Measurements from ENCODE around the gene SPEM2.

Gene SPEM2

DNA sequence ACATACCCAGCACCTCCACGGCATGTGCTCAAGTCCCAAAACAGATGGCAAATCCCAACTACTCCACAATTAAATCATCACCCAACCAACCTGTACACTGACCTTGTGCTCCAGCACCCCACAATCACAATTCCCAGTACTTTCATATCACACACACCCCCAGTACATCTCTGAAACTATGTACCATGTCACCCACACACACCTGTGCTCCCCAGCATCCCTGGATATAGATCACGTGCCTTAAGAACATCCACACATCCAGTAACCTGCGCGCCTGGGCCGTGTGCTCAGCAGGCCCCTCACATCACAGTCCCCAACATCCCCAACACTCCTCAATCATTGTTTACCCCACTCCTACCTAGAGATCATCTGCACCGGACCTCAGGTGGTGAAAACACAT lies 15.7 kb upstream of the SPEM2 start:
- no peaks in the 10 kb centered on the region for H3K9me3 ChIP-seq (ENCODE audit: control insufficient read depth in 2 of 2, low read length in 2 of 2)
- no peak overlapping the region for H3K9ac ChIP-seq (ENCODE audit: low read depth in 1 of 2, low read length in 2 of 2)
- no peak overlapping the region for H3K4me3 ChIP-seq (ENCODE audit: low read length in 2 of 2)
- H3K4me1 ChIP-seq (ENCODE audit: control insufficient read depth in 2 of 2, insufficient read depth in 2 of 2, low read length in 2 of 2), result no peaks in the 10 kb centered on the region
- no peaks in the 10 kb centered on the region for H3K36me3 ChIP-seq (ENCODE audit: control insufficient read depth in 2 of 2, insufficient read depth in 2 of 2, low read length in 2 of 2)
- H3K27ac ChIP-seq (ENCODE audit: low read depth in 2 of 2, low read length in 2 of 2), result no peak overlapping the region
- H3K27me3 ChIP-seq (ENCODE audit: control insufficient read depth in 2 of 2, insufficient read depth in 2 of 2, low read length in 2 of 2), result peaks cover 0 to 12% of the 10 kb centered on the region in 2 donors

DNA sequence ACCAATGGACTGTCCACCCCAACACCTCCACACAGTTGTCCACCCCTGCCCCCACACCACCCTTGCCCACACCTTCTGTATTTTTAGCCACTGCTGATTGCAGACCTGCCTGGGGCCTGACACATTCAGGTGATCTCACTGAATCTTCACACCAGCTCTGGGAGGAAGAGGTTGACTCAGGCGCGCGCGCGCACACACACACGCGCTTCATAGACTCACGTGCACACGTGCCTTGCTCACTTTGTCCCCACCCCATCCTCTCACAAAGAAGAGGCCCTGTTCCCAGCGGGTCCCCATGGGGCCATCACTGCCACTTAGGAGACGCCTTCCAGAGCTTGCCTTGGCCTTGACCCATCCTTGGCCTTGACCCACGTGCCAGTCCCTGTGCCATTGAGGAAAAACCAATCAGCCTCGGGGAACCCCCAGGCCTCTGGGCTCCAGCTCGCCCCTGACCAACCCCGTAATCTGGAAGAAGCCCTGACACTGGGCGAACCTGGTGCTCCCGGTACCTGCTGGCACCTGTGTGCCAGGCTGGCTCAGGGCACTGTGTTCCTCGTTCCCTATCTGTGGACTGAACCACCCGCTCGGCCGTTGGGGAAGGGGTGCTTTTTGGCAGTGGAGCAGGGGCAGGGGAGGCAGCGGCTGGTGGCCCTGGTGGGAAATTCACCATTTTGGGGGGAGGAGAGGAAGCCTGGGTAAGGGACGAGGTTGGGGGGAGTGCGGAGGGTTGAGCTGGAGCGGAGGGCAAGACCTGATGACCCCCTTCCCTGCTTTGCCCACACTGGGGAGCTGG lies 14.6 kb upstream of the SPEM2 start:
- H3K27me3 ChIP-seq (ENCODE audit: control insufficient read depth in 2 of 2, insufficient read depth in 2 of 2, low read length in 2 of 2), result peaks cover 0 to 8% of the 10 kb centered on the region in 2 donors
- H3K4me1 ChIP-seq (ENCODE audit: control insufficient read depth in 2 of 2, insufficient read depth in 2 of 2, low read length in 2 of 2), result no peaks in the 10 kb centered on the region
- no peaks in the 10 kb centered on the region for H3K9me3 ChIP-seq (ENCODE audit: control insufficient read depth in 2 of 2, low read length in 2 of 2)
- no peak overlapping the region for H3K4me3 ChIP-seq (ENCODE audit: low read length in 2 of 2)
- no peak overlapping the region for H3K9ac ChIP-seq (ENCODE audit: low read depth in 1 of 2, low read length in 2 of 2)
- no peaks in the 10 kb centered on the region for H3K36me3 ChIP-seq (ENCODE audit: control insufficient read depth in 2 of 2, insufficient read depth in 2 of 2, low read length in 2 of 2)
- H3K27ac ChIP-seq (ENCODE audit: low read depth in 2 of 2, low read length in 2 of 2), result no peak overlapping the region

DNA sequence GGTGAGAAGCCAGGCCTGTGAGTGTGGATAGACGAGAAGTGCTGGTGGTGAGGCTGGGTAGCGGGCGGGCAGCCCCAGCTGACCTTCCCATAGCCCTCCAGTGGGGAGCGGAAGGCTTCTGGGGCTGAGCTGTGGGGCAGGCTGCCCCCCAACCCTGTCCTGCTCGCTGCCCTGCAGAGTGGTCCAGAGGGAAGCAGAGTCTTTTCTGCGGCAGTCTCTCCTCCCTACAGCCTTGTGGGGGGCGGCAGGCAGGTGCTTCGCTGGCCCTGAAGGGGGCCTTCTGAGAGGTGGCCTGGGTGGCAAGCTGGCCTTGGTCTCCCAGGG lies 14.0 kb upstream of the SPEM2 start:
- H3K36me3 ChIP-seq (ENCODE audit: control insufficient read depth in 2 of 2, insufficient read depth in 2 of 2, low read length in 2 of 2), result no peaks in the 10 kb centered on the region
- H3K9ac ChIP-seq (ENCODE audit: low read depth in 1 of 2, low read length in 2 of 2), result no peak overlapping the region
- no peak overlapping the region for H3K27ac ChIP-seq (ENCODE audit: low read depth in 2 of 2, low read length in 2 of 2)
- no peak overlapping the region for H3K4me3 ChIP-seq (ENCODE audit: low read length in 2 of 2)
- H3K27me3 ChIP-seq (ENCODE audit: control insufficient read depth in 2 of 2, insufficient read depth in 2 of 2, low read length in 2 of 2), result peaks cover 0 to 3% of the 10 kb centered on the region in 2 donors
- no peaks in the 10 kb centered on the region for H3K9me3 ChIP-seq (ENCODE audit: control insufficient read depth in 2 of 2, low read length in 2 of 2)
- H3K4me1 ChIP-seq (ENCODE audit: control insufficient read depth in 2 of 2, insufficient read depth in 2 of 2, low read length in 2 of 2), result no peaks in the 10 kb centered on the region

DNA sequence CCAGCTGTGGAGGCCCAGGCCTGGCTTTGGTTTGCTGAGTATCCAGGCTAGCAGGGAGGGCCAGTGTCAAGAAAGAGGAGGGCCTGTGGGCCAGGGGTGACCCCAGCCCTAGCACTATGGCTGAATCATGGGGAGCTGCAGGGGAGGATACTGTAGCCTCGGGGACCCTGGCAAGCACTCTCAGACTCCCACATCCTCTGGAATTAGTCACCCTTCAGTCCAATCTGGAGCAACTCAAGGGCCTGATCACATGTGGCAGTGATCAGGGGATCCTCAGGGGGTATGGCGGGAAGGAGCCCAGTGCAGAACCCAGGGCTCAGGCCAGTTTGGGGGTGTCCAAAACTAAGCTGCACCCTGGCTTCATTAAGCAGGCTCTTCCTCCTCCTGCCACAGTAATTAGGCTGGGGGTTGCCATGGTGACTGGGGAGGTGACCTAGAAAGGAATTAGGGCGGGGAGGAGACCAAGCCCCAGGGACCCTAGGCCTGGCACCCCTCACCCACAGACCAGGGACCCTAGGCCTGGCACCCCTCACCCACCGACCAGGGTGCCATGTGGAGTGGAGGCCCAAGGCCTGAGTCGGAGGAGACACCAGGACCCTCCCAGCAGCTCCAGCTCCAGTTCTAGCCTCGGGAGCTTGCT lies 11.9 kb upstream of the SPEM2 start:
- Histone ChIP-seq H3K36me3 (ENCODE audit: control insufficient read depth in 2 of 2, insufficient read depth in 2 of 2, low read length in 2 of 2) (no peaks in the 10 kb centered on the region), H3K27me3 (ENCODE audit: control insufficient read depth in 2 of 2, insufficient read depth in 2 of 2, low read length in 2 of 2) (no peaks in the 10 kb centered on the region), H3K9ac (ENCODE audit: low read depth in 1 of 2, low read length in 2 of 2) (no peak overlapping the region), H3K4me1 (ENCODE audit: control insufficient read depth in 2 of 2, insufficient read depth in 2 of 2, low read length in 2 of 2) (no peaks in the 10 kb centered on the region), H3K9me3 (ENCODE audit: control insufficient read depth in 2 of 2, low read length in 2 of 2) (no peaks in the 10 kb centered on the region), H3K4me3 (ENCODE audit: low read length in 2 of 2) (no peak overlapping the region), H3K27ac (ENCODE audit: low read depth in 2 of 2, low read length in 2 of 2) (no peak overlapping the region)

- H3K27me3 ChIP-seq (ENCODE audit: control insufficient read depth in 2 of 2, insufficient read depth in 2 of 2, low read length in 2 of 2), result no peaks in the 10 kb centered on the region
- H3K9ac ChIP-seq (ENCODE audit: low read depth in 1 of 2, low read length in 2 of 2), result no peak overlapping the region
- H3K4me3 ChIP-seq (ENCODE audit: low read length in 2 of 2), result no peak overlapping the region
- H3K9me3 ChIP-seq (ENCODE audit: control insufficient read depth in 2 of 2, low read length in 2 of 2), result no peaks in the 10 kb centered on the region
- H3K36me3 ChIP-seq (ENCODE audit: control insufficient read depth in 2 of 2, insufficient read depth in 2 of 2, low read length in 2 of 2), result no peaks in the 10 kb centered on the region
- H3K27ac ChIP-seq (ENCODE audit: low read depth in 2 of 2, low read length in 2 of 2), result no peak overlapping the region
- no peaks in the 10 kb centered on the region for H3K4me1 ChIP-seq (ENCODE audit: control insufficient read depth in 2 of 2, insufficient read depth in 2 of 2, low read length in 2 of 2)
Measured at GRCh38 chr17:7414837-7415236, 10.6 kb upstream of the SPEM2 start.

DNA sequence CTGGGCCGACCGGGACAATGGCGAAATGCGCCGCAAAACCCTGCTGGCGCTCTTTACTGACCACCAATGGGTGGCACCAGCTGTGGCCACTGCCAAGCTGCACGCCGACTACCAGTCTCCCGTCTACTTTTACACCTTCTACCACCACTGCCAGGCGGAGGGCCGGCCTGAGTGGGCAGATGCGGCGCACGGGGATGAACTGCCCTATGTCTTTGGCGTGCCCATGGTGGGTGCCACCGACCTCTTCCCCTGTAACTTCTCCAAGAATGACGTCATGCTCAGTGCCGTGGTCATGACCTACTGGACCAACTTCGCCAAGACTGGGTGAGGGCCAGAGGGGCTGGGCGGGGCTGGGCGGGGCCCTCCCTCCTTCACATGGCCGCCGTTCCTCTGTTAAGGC lies 9.6 kb upstream of the SPEM2 start:
- Histone ChIP-seq H3K27ac (ENCODE audit: low read depth in 2 of 2, low read length in 2 of 2) (no peak overlapping the region), H3K4me1 (ENCODE audit: control insufficient read depth in 2 of 2, insufficient read depth in 2 of 2, low read length in 2 of 2) (no peaks in the 10 kb centered on the region), H3K36me3 (ENCODE audit: control insufficient read depth in 2 of 2, insufficient read depth in 2 of 2, low read length in 2 of 2) (no peaks in the 10 kb centered on the region), H3K27me3 (ENCODE audit: control insufficient read depth in 2 of 2, insufficient read depth in 2 of 2, low read length in 2 of 2) (no peaks in the 10 kb centered on the region), H3K4me3 (ENCODE audit: low read length in 2 of 2) (no peak overlapping the region), H3K9me3 (ENCODE audit: control insufficient read depth in 2 of 2, low read length in 2 of 2) (no peaks in the 10 kb centered on the region), H3K9ac (ENCODE audit: low read depth in 1 of 2, low read length in 2 of 2) (no peak overlapping the region)

GRCh38 chr17:7416323-7416722 lies 9.1 kb upstream of the SPEM2 start:
- no peaks in the 10 kb centered on the region for H3K9me3 ChIP-seq (ENCODE audit: control insufficient read depth in 2 of 2, low read length in 2 of 2)
- no peak overlapping the region for H3K27ac ChIP-seq (ENCODE audit: low read depth in 2 of 2, low read length in 2 of 2)
- no peaks in the 10 kb centered on the region for H3K36me3 ChIP-seq (ENCODE audit: control insufficient read depth in 2 of 2, insufficient read depth in 2 of 2, low read length in 2 of 2)
- H3K4me3 ChIP-seq (ENCODE audit: low read length in 2 of 2), result no peak overlapping the region
- H3K4me1 ChIP-seq (ENCODE audit: control insufficient read depth in 2 of 2, insufficient read depth in 2 of 2, low read length in 2 of 2), result no peaks in the 10 kb centered on the region
- H3K9ac ChIP-seq (ENCODE audit: low read depth in 1 of 2, low read length in 2 of 2), result no peak overlapping the region
- H3K27me3 ChIP-seq (ENCODE audit: control insufficient read depth in 2 of 2, insufficient read depth in 2 of 2, low read length in 2 of 2), result no peaks in the 10 kb centered on the region

GRCh38 chr17:7417056-7417655 lies 8.3 kb upstream of the SPEM2 start:
- no peaks in the 10 kb centered on the region for H3K9me3 ChIP-seq (ENCODE audit: control insufficient read depth in 2 of 2, low read length in 2 of 2)
- no peak overlapping the region for H3K4me3 ChIP-seq (ENCODE audit: low read length in 2 of 2)
- H3K36me3 ChIP-seq (ENCODE audit: control insufficient read depth in 2 of 2, insufficient read depth in 2 of 2, low read length in 2 of 2), result no peaks in the 10 kb centered on the region
- H3K27me3 ChIP-seq (ENCODE audit: control insufficient read depth in 2 of 2, insufficient read depth in 2 of 2, low read length in 2 of 2), result no peaks in the 10 kb centered on the region
- no peak overlapping the region for H3K9ac ChIP-seq (ENCODE audit: low read depth in 1 of 2, low read length in 2 of 2)
- no peak overlapping the region for H3K27ac ChIP-seq (ENCODE audit: low read depth in 2 of 2, low read length in 2 of 2)
- no peaks in the 10 kb centered on the region for H3K4me1 ChIP-seq (ENCODE audit: control insufficient read depth in 2 of 2, insufficient read depth in 2 of 2, low read length in 2 of 2)

GRCh38 chr17:7418472-7419152 lies 6.8 kb upstream of the SPEM2 start:
- no peaks in the 10 kb centered on the region for H3K36me3 ChIP-seq (ENCODE audit: control insufficient read depth in 2 of 2, insufficient read depth in 2 of 2, low read length in 2 of 2)

More at GRCh38 chr17:7418472-7419152, 6.8 kb upstream of the SPEM2 start:
- Histone ChIP-seq H3K27me3 (ENCODE audit: control insufficient read depth in 2 of 2, insufficient read depth in 2 of 2, low read length in 2 of 2) (no peaks in the 10 kb centered on the region), H3K4me1 (ENCODE audit: control insufficient read depth in 2 of 2, insufficient read depth in 2 of 2, low read length in 2 of 2) (no peaks in the 10 kb centered on the region), H3K9me3 (ENCODE audit: control insufficient read depth in 2 of 2, low read length in 2 of 2) (no peaks in the 10 kb centered on the region), H3K9ac (ENCODE audit: low read depth in 1 of 2, low read length in 2 of 2) (no peak overlapping the region), H3K4me3 (ENCODE audit: low read length in 2 of 2) (no peak overlapping the region), H3K27ac (ENCODE audit: low read depth in 2 of 2, low read length in 2 of 2) (no peak overlapping the region)

All from mucosa of rectum (tissue), 2 donors.